RWPE2 (cell line): ENCODE results near the gene CLEC18B.

Source experiments
- ATAC-seq: fragments of 200-7000 bp; cut with Tn5 transposase; 3 replicates; pipeline ENCODE4 v1.9.1; 2021; ENCODE audit warnings: low read depth
- DNase-seq: peaks from one replicate; pipeline ENCODE4 v3.0.0-alpha.2; 2020; ENCODE audit warnings: low spot score
- H3K27ac ChIP-seq: fragments of 450-650 bp; 2 replicates; pipeline ENCODE4 v1.5.1; 2017; ENCODE audit warnings: mild to moderate bottlenecking; ENCODE audit not compliant: poor library complexity, severe bottlenecking
- H3K27me3 ChIP-seq: fragments of 250-450 bp; sonication (Bioruptor Pico); 2 replicates; pipeline ENCODE4 v1.5.1; 2021; ENCODE audit warnings: mild to moderate bottlenecking, moderate library complexity; ENCODE audit not compliant: insufficient read depth, poor library complexity, severe bottlenecking
- H3K36me3 ChIP-seq: fragments of 250-450 bp; sonication (Bioruptor Pico); 2 replicates; pipeline ENCODE4 v1.5.1; 2020; ENCODE audit warnings: low read depth, mild to moderate bottlenecking, moderate library complexity
- H3K4me1 ChIP-seq: fragments of 250-450 bp; sonication (Bioruptor Pico); 2 replicates; pipeline ENCODE4 v1.5.1; 2021; ENCODE audit warnings: mild to moderate bottlenecking, moderate library complexity; ENCODE audit not compliant: insufficient read depth, poor library complexity, severe bottlenecking
- H3K4me3 ChIP-seq: fragments of 250-450 bp; sonication (Bioruptor Pico); 2 replicates; pipeline ENCODE4 v1.5.1; 2021; ENCODE audit warnings: mild to moderate bottlenecking, moderate library complexity; ENCODE audit not compliant: severe bottlenecking
- H3K9me3 ChIP-seq: fragments of 250-450 bp; sonication (Bioruptor Pico); 2 replicates; pipeline ENCODE4 v1.5.1; 2021; ENCODE audit warnings: mild to moderate bottlenecking, moderate library complexity; ENCODE audit not compliant: severe bottlenecking
- TF ChIP-seq, protein P1 (sequence below): fragments of 450-650 bp; IDR thresholded peaks from one replicate; pipeline ENCODE4 v1.5.1; 2017; ENCODE audit warnings: mild to moderate bottlenecking, moderate library complexity; ENCODE audit not compliant: poor library complexity, severe bottlenecking

CLEC18B gene

DNA sequence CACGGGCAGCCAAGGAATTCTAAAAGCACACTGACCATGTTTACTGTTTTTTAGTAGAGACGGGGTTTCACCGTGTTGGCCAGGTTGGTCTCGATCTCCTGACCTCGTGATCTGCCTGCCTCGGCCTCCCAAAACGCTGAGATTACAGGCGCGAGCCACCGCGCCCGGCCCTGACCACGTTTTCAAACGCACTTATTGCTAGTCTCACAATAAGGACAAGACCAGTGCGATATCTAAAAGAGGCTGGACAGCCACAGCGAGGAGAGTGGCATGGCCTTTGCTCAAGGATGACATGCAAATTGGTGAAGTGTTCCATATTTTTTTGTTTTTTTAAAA lies 35.0 kb upstream of the CLEC18B start:
- peaks cover 20% of the 10 kb centered on the region for H3K4me1 ChIP-seq
- H3K4me3 ChIP-seq: no peak overlapping the region
- peaks cover 57% of the 10 kb centered on the region for H3K36me3 ChIP-seq
- DNase-seq (no peak), ATAC-seq (no peak)
- peak overlapping the region; percentile 96 for H3K27ac ChIP-seq
- TF ChIP-seq, protein P1, sequence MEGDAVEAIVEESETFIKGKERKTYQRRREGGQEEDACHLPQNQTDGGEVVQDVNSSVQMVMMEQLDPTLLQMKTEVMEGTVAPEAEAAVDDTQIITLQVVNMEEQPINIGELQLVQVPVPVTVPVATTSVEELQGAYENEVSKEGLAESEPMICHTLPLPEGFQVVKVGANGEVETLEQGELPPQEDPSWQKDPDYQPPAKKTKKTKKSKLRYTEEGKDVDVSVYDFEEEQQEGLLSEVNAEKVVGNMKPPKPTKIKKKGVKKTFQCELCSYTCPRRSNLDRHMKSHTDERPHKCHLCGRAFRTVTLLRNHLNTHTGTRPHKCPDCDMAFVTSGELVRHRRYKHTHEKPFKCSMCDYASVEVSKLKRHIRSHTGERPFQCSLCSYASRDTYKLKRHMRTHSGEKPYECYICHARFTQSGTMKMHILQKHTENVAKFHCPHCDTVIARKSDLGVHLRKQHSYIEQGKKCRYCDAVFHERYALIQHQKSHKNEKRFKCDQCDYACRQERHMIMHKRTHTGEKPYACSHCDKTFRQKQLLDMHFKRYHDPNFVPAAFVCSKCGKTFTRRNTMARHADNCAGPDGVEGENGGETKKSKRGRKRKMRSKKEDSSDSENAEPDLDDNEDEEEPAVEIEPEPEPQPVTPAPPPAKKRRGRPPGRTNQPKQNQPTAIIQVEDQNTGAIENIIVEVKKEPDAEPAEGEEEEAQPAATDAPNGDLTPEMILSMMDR: no peak
- H3K27me3 ChIP-seq: no peaks in the 10 kb centered on the region
- no peaks in the 10 kb centered on the region for H3K9me3 ChIP-seq

DNA sequence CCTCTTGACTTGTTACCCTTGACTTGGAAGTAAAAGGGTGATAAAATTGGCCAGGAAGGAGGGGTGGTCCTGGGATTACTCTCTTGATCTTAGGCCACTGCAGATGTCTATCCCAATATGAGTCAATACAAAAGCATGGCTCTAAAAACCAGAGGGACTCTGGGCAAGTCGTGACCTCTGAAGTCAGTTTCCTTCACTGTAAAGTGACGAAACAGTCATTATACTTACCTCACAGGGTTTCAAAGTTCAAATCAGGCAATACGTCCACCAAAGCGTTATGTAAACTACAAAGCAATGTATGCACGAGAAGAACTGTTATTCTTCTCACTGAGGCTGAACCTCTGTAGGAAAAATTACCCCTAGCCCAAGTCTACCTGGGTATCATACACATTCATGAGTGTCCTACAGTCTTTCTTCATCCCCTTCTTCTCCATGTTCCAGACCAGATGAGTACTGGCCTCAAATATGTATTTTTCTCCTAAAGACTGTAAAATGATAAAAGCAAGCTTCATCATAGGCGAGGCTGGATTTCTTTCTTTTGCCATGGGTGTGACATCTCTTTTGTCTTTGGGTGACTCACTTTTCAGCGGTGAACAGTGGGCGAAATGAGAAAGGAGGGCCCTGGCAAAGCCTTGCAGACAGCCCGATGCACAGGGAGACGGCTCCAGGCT lies 34.5 kb upstream of the CLEC18B start:
- Histone ChIP-seq H3K4me3 (no peak overlapping the region), H3K27ac (peak overlapping the region; percentile 96), H3K27me3 (no peaks in the 10 kb centered on the region), H3K36me3 (peaks cover 59% of the 10 kb centered on the region), H3K4me1 (peaks cover 20% of the 10 kb centered on the region), H3K9me3 (no peaks in the 10 kb centered on the region)
- peak; percentile 84 for ATAC-seq
- peak; percentile 77 for DNase-seq
- TF ChIP-seq, protein P1: no peak

DNA sequence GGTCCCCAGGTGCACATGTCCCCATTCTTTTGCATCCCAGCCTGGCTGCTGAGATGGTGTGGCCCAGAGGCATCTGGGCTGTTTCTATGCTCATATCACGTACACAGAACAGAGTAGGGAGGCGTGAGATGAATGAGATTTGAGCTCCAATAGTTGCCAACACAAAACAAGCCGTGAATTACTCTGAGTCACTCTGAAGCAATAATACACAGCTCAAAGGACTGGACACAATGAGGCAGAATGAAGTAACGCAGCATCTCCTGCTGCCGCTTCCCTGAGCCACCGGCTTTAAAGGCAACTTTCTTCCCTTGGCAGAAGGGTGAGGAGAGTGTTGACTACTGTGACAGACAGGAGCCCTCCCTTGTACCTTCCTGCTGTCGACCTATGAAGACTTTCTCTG lies 33.9 kb upstream of the CLEC18B start:
- Histone ChIP-seq H3K36me3 (peaks cover 53% of the 10 kb centered on the region), H3K27ac (peak overlapping the region; percentile 96), H3K27me3 (no peaks in the 10 kb centered on the region), H3K9me3 (no peaks in the 10 kb centered on the region), H3K4me1 (peaks cover 24% of the 10 kb centered on the region), H3K4me3 (no peak overlapping the region)
- TF ChIP-seq, protein P1: no peak
- ATAC-seq (peak; percentile 80), DNase-seq (no peak)

DNA sequence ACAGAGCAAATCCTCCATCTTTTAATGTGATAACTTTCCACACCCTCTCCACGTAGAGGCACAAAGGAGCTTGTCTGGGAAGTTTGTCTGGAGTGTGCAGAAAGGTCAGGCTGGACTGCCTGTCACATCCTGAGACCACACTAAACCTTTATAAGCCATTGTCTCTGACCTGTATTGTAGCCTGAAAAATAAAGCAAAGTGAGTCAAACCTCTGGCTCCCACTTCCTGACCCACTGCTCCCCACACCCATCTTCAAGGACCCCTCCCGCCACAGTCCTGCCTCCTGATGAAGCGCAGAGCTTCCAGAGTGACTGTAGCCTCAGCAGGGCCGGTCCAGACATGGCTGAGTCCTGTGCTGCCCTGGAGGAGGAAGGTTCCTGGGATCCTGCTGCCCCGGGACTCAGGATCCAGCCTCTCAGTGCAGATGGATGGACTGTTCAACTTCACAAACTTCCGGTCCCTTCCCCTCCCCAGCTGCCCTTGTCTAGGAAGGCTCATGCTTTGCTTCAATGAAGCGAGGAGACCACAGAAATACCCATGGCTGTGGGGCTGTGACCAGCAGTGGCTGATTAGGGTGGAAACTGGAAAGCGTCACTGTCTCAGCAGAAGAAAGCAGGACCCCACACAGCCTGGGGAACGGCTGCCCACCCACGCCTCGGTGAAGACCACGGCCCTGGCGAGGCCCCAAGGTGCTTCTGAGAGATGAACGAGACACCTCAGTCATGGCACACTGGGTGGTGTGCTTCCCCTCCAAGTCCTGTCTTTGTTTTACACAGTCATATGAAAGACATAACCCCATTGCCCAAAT lies 30.9 kb upstream of the CLEC18B start:
- Histone ChIP-seq H3K9me3 (no peaks in the 10 kb centered on the region), H3K4me3 (no peak overlapping the region), H3K4me1 (peaks cover 52% of the 10 kb centered on the region), H3K36me3 (peaks cover 46% of the 10 kb centered on the region), H3K27me3 (no peaks in the 10 kb centered on the region), H3K27ac (peak overlapping the region; percentile 99)
- DNase-seq (no peak), ATAC-seq (no peak)
- TF ChIP-seq, protein P1: no peak
